ENCODE data around the gene CUTA.
A peak's percentile ranks its signal among the peaks of the same experiment; 100 is the strongest.
"Not testable (repeated sequence)": the region's sequence is repeated elsewhere in the genome, so short reads cannot be mapped to it uniquely, and the experiment has no call there.

Gene CUTA

DNA sequence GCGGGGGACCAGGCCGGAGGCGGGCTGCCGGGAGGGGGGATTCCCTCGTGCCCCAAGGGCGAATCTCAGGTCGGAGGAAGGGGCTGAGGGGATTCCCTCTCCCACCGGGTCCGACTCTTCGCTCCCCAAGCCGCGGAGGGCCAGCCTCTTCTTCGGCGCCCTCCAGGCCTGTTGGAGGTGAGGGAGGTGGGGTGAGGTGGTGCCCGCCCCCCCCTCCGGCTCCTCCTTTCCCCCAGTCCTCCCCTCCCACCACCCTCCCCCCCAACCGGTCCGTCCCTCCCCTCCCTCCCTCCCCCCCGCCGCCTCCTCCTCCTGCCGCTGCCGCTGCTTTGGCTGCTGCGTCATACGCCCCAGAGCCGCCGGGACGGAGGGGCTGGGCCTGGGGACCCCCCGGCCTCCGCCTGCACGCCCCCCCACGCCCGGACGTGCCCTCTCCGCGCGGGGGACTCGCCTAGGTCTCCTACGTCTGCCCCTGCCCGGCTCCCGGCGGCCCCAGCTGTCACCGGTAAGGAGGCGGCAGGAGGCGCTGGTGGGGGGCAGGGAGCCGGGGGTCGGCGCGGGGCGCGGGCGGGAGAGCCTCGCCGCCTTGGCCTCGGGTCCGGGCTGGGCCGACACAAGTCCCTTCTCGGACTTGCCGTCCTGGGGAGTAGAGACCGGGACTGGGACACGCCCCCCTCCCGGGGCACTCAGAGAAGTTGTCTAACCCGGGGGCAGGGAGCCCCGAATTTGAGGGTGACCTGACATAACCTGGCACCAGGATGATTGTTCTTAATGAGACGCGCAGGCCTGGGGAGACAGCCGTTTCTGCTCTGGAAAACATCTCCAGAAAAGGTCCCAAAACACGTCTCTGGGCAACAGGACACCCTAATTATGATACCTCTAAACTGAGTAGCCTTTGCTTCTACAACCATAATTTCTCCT is 6.9 kb downstream of the CUTA start, which contains the start of gene PHF1:
TSS of gene PHF1 (plus strand) at position 304 of the 921 bp plus-strand sequence. CDS start 1,250 bp downstream, outside the sequence.
- DNase-seq, result peak; percentile 71
- in situ Hi-C loops (cut with MboI; ENCODE audit: low pct_unique_long_range_greater_than_20kb, low sequenced_read_pairs), result no loop called here

DNA sequence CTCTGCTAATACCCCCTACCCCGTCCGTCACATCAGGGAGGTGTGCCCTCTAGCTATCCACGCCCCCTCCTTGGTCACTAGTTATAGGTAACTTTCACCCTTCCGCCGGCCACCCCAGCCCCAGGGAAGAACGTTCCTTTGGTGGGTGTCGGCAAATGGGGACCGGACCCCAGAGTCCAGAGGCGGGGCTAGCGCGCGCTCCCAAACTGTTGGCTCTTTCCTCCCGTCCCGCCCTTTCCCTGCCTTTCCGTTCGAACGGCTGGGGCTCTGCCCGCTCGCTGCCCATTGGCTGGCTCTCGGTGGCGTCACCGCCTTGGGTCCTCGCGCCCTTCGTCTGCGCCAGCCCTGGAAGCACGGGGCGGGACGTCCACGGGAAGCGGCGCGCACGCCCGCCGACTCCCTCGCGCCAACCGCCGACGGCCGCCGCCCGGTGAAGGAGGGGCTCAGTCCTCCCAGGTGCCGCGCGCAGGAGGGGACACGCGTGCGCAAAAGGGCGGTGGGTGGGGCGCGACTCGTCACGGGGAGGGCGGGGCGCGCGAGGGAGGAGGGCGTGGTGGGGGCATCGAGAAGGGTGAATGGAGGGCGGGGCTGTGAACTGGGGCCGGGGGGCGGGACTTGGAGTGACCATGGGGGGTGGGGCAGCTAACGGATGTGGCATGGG is 7.7 kb downstream of the CUTA start:
- peak; percentile 97 for DNase-seq
- in situ Hi-C loops (cut with MboI; ENCODE audit: low pct_unique_long_range_greater_than_20kb, low sequenced_read_pairs), result no loop called here

DNA sequence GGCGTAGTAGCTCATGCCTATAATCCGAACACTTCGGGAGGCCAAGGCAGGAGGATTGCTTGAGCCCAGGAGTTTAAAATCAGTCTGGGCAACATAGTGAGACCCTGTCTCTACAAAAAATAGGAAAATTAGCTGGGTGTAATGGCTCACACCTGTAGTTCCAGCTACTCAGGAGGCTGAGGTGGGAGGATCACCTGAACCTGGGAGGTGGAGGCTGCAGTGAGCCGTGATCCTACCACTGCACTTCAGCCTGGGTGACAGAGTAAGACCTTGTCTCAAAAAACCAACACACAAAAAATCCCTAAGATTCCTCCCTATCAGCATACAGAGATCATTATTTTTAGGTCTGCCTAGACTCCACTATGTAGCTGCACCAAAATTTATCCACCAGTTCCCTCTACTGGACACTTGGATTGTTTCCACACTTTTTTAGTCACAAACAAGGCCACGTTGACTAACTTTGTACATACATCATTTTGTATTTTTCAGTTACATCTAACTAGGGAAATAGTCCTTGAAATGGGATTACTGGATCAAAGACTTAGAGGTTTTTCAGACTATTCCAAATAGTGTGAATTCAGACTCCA is 10.7 kb downstream of the CUTA start:
- peak; percentile 60 for DNase-seq
- in situ Hi-C loops (cut with MboI; ENCODE audit: low pct_unique_long_range_greater_than_20kb, low sequenced_read_pairs), result loop anchor here (10.0 kb wide), 1 partner anchor 132 kb away; the partner anchor contains the start of genes B3GALT4, RPS18 and VPS52

DNA sequence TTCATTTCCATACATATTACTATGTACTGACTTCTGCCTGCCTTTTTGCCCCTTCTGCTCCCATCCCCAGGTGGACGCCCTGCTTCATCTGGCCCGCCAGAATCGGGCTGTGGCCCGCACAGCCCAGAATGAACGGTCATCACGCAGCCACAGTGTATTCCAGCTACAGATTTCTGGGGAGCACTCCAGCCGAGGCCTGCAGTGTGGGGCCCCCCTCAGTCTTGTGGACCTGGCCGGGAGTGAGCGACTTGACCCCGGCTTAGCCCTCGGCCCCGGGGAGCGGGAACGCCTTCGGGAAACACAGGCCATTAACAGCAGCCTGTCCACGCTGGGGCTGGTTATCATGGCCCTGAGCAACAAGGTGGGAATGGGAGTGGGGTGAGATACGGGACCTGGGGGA is 11.8 kb downstream of the CUTA start:
- DNase-seq, result no peak
- in situ Hi-C loops (cut with MboI; ENCODE audit: low pct_unique_long_range_greater_than_20kb, low sequenced_read_pairs), result loop anchor here (10.0 kb wide), 1 partner anchor 131 kb away; the partner anchor contains the start of genes B3GALT4, RPS18 and VPS52

DNA sequence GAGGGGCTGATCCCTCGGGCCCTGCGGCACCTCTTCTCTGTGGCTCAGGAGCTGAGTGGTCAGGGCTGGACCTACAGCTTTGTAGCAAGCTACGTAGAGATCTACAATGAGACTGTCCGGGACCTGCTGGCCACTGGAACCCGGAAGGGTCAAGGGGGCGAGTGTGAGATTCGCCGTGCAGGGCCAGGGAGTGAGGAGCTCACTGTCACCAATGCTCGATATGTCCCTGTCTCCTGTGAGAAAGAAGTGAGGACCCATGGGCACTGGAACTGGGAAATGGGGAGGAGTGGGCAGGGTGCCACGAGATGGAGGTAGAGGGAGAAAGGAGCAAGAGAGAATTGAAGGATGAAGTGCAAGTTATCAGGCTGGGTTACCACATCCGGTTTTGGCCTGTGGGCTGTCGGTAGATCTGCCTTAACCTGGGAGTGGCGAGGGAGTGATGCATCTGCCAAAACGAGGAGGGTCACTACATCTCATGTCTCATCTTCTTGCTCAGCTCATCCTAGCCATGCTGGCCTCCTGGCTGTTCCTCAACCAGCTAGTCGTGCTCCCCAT is 12.4 kb downstream of the CUTA start:
- DNase-seq, result no peak
- in situ Hi-C loops (cut with MboI; ENCODE audit: low pct_unique_long_range_greater_than_20kb, low sequenced_read_pairs), result loop anchor here (10.0 kb wide), 1 partner anchor 131 kb away; the partner anchor contains the start of genes B3GALT4, RPS18 and VPS52

DNA sequence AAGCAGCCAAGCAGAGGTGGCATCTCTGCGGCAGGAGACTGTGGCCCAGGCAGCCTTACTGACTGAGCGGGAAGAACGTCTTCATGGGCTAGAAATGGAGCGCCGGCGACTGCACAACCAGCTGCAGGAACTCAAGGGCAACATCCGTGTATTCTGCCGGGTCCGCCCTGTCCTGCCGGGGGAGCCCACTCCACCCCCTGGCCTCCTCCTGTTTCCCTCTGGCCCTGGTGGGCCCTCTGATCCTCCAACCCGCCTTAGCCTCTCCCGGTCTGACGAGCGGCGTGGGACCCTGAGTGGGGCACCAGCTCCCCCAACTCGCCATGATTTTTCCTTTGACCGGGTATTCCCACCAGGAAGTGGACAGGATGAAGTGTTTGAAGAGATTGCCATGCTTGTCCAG is 13.0 kb downstream of the CUTA start:
- in situ Hi-C loops (cut with MboI; ENCODE audit: low pct_unique_long_range_greater_than_20kb, low sequenced_read_pairs), result loop anchor here (10.0 kb wide), 1 partner anchor 130 kb away; the partner anchor contains the start of genes B3GALT4, RPS18 and VPS52
- DNase-seq, result no peak

DNA sequence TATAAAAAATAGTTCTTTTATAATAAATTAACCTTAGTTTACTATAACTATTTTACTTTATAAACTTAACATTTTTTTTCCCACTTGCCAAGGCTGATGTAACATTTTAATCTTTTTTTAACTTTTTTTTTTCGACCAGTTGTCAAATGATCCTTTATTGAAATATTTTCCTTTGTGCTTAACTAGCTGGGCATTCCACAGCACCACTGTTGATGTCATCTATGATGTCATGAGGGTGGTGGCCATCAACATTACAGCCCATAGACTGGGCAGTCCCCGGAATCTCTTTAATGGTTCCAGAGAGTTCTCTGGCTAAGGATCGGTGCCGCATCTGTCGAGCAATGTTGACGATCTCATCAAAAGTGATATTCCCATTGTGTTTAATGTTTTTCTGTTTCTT is 18.0 kb downstream of the CUTA start:
- in situ Hi-C loops (cut with MboI; ENCODE audit: low pct_unique_long_range_greater_than_20kb, low sequenced_read_pairs), result loop anchor here (10.0 kb wide), 1 partner anchor 125 kb away; the partner anchor contains the start of genes B3GALT4, RPS18 and VPS52
- DNase-seq, result not testable (repeated sequence)

DNA sequence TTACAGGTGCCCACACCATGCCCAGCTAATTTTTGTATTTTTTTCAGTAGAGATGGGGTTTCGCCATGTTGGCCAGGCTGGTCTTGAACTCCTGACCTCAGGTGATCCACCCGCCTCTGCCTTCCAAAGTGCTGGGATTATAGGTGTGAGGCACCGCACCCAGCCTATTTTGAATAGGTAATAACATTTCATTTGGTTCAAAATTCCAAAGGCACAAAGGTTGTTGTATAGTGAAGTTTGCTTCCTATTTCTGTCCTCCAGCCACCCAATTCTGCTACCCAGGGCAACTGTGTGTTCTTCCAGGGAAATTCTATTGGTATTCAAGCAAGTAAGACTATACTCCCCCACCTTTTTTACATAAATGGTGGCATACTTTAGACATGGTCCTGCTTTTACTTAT is 19.3 kb downstream of the CUTA start:
- in situ Hi-C loops (cut with MboI; ENCODE audit: low pct_unique_long_range_greater_than_20kb, low sequenced_read_pairs); DNase-seq: not testable (repeated sequence)

DNA sequence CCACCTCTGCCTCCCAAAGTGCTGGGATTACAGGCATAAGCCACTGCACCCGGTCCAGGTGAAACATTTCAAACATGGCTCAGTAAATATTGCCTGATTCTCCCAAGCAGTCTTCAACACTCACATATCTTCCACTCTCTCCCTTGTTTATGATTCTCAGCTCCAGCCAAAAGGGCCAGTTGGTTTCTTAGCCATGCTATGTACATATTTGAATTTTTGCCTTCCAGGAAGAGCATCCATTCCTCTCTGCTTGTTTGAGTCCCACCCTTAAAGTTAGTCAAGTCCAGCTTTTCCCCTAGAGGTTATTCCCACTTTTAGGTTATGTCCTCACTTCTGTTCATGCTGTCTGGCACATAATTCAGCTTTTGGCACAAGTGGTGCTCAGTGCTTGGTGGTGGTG is 20.4 kb downstream of the CUTA start:
- no peak for DNase-seq
- in situ Hi-C loops (cut with MboI; ENCODE audit: low pct_unique_long_range_greater_than_20kb, low sequenced_read_pairs), result no loop called here

DNA sequence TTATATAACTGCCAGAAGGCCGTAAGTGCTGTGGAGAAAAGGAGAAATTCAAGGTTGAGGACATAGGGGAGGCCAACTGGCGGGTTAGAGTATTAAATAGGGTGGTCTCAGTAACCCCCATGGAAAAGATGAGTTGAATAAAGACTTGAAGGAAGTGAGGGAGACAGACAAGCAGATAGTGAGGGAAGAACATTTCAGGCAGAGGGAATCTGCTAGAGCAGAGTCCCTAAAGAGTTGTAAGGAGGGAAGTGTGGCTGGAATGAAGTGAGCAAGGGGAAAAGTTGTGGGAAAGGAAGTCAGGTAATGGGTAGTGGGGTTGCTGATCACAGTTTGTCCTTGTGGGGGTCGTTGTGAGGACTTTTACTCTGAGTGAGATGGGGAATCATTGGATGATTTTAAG is 24.9 kb downstream of the CUTA start:
- in situ Hi-C loops (cut with MboI; ENCODE audit: low pct_unique_long_range_greater_than_20kb, low sequenced_read_pairs), result no loop called here
- no peak for DNase-seq

DNA sequence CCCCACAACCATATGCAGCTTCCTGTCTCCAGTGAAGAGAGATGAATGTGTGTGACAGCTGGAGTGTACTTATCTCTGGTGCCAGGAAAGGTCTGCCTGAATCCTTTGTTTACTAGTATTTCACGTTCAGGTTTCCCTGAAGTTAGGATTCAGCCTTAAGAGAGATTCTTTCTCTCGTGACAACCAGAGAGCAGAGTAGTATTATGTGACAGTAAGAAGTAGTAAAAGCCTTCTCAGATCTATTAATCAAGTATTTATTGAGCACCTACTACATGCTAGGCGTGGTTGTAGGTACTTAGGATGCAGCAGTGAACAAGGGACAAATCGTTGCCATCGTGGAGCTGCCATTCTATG is 25.3 kb downstream of the CUTA start:
- in situ Hi-C loops (cut with MboI; ENCODE audit: low pct_unique_long_range_greater_than_20kb, low sequenced_read_pairs), result no loop called here
- no peak for DNase-seq

DNA sequence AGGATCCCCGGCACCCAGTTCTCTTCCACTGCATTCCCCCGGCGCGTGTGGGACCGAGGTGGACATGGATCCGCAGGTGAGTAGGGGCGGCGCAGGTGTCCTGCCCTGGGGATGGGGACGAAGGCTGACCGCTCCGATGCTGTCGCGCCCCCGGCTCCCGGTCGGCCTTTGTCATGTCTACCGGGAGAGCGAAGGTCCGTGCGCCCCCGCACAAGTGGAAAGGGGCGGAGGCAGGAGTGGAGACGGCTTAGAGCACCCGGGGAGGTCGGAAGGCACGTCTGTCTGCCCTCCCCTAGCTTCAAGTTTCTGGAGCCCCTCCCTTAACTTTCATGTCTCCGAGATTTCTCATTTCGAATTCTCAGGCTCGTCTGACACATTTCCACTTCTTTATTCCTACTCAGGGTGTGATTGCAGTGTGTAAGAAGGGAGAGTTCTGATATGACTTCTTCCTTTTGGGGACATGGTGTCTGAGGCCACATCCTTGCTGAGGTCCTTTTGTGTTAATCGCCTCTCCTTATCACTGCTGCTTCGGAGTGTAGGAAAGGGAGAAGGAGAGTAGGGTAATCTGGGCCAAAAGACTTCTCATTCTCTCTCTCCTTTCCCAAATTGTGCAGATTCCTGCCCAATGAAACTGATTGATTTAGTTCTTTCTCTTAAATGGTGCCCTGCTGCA is 25.8 kb downstream of the CUTA start:
- DNase-seq, result peak; percentile 45
- in situ Hi-C loops (cut with MboI; ENCODE audit: low pct_unique_long_range_greater_than_20kb, low sequenced_read_pairs), result no loop called here

DNA sequence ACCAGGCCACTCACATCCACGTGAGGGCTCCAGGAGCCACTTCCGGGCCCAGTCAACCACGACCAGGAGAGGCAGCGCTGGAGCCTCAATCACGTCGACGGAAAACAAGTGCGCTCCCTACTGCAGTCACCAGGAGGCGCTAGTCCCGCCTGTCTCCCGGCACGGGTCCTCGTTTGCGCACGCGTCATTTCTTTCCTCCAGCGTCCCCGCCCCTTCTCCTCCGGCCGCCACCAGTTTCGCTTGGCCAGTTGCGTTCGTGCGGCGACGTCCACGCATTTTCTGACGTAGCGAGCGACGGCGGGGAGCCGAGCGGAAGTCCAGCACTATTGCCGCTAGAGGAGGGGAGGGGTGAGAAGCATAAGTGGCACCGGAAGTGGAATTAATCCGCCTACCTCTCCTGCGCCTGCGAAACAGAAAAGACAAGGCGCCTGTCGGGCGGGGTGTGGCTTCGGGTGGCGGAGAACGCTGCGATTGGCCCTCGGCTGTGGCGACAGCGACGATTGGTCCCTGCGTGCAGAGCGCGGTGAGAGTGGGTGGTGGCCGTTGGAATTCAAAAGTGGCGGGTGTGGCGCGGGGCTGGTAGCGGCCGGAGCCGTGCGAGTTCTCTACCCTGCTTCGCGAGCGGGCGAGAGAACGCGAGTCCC is 26.5 kb downstream of the CUTA start, which contains the start of gene KIFC1:
TSS of gene KIFC1 (plus strand) at position 546 of the 644 bp plus-strand sequence. CDS start 163 bp downstream, outside the sequence.
- in situ Hi-C loops (cut with MboI; ENCODE audit: low pct_unique_long_range_greater_than_20kb, low sequenced_read_pairs), result no loop called here
- DNase-seq, result peak; percentile 100

DNA sequence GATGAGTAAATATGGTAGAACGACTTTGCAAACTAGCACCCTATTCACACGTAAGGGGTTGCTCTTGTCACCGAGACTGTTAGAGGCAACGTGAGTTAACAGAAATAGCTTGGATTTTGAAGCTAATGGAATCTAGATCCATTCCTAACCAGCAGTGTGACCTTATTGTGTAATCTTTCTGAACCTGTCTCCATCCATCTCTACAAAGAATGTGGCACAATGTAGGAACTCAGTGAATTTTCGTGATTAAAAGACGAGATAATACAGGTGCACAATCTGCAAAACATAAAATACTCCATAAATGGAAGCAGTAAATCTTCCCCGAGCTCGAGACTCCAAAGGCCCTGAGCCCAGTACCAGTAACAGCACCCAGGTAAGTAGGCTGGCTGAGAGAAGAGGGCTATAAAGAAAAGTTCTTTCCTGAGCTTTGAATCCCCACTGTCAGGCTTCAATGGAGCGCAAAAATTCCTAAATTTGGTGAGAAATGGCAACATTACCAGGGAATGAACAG is 27.1 kb downstream of the CUTA start:
- in situ Hi-C loops (cut with MboI; ENCODE audit: low pct_unique_long_range_greater_than_20kb, low sequenced_read_pairs), result no loop called here
- DNase-seq, result no peak

DNA sequence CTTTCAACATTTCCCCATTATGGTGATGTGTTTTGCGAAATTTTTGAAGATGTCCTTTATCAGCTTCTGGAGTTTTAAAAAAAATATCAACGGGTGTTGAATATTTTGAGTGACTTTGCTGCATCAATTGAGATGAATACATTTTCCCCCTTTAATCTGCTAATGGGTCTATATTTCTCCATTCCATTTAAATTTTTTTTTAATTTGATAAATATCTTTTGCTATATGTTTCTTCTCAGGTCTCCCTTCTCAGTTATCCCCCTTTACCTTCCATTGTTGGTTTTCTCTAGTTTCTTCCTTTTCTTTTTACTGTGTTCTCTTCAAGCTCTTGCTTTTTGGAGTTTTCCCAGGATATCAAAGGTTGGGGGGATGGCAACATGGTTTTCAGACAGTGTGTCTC is 27.7 kb downstream of the CUTA start:
- DNase-seq, result no peak
- in situ Hi-C loops (cut with MboI; ENCODE audit: low pct_unique_long_range_greater_than_20kb, low sequenced_read_pairs), result no loop called here

DNA sequence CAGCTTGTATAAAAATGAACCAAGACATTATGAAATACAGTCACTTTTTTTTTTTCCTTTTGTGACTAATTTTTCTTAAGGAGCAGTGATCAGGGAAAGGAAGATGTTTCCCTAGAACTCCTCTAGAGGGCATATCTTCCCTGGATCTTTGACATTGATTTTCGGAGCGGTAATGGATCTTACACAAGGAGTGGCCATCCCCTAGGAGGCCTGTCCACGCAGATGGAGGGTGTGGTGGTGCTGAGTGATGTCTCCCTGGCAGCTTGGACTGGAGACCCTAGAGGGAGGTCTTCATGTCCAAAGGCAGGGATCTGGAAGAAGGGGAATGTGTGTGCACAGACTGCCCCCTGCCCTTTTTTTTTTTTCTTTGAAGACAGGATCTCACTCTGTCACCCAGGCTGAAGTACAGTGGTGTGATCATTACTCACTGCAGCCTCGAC is 33.3 kb downstream of the CUTA start:
- in situ Hi-C loops (cut with MboI; ENCODE audit: low pct_unique_long_range_greater_than_20kb, low sequenced_read_pairs), result no loop called here
- peak; percentile 28 for DNase-seq

DNA sequence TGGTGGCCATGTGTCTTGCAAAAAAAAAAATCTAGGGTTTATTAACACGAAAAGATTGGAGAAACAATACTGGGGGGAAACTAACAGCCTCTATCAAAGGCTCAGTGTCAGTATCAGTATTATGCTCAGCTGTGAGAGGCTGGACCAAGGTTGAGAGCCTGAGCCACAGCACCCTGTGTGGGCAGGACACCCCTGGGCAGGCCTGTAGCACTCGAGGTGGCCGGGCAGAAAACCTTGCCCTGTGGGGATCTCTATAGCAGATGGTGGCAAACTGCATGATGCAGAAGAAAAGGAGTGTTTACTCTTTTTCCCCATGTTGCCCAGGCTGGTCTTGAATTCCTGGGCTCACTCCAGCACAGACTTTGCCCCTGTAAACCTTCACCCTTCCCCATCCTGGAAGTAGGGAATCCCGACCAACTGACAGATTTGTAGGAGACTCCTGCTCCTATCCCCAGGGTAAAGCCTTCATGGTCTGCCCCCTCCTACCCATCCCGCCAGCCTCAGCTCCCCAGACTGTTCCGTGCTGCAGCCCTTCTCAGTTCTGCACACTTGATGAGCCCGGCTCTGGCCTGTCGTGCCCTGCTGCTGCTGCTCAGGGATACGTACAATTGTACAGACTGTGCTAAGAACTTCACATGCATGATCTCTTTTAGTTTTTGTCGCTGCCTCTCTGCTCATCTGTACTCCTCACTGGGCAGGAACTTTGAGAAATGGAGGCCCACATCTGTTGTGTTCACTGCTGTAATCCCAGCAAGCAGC is 34.3 kb downstream of the CUTA start:
- in situ Hi-C loops (cut with MboI; ENCODE audit: low pct_unique_long_range_greater_than_20kb, low sequenced_read_pairs), result no loop called here
- DNase-seq, result no peak
